Caco-2 (cell line): ENCODE measurements around the gene IFT74. TPM values are rescaled to one million over a fixed set of nuclear protein-coding genes. Genes with fewer than 3 reads are reported as not detected.

Experiments
- BruUV-seq: library from RNA; stranded (reverse); fragments of 400-500 nt; replicated peaks from 2 replicates; lab custom pipeline; 2021; lab: Mats Ljungman, UMichigan
- CTCF ChIA-PET: fragments of 300-600 bp; sonication (Branson Sonifier 250); formaldehyde crosslinking; loops from one replicate; lab custom pipeline; 2022; ENCODE audit warnings: antibody characterized with exemption; lab: Charles Lee
- POLR2A ChIA-PET: fragments of 300-600 bp; sonication (Branson Sonifier 250); formaldehyde crosslinking; loops from one replicate; lab custom pipeline; 2022; ENCODE audit warnings: antibody characterized with exemption; lab: Charles Lee
- DNase-seq, 2 experiments: peaks; one replicate each; pipeline versions ENCODE4 v3.0.0 to v3.0.0-alpha.2; 2020 to 2022
- H3K27me3 ChIP-seq: replicated peaks from 2 replicates; pipeline ENCODE4 v1.6.0; 2011; ENCODE audit warnings: low read length; ENCODE audit not compliant: control insufficient read depth, insufficient read depth
- H3K36me3 ChIP-seq: 2 replicates; pipeline ENCODE4 v1.5.1; 2011; ENCODE audit warnings: low read length; ENCODE audit not compliant: control insufficient read depth, insufficient read depth
- H3K4me1 ChIP-seq: fragments of 250-450 bp; sonication (Bioruptor Pico); 2 replicates; pipeline ENCODE4 v1.5.1; 2020; ENCODE audit warnings: mild to moderate bottlenecking
- H3K4me3 ChIP-seq: 2 replicates; pipeline ENCODE4 v1.5.1; 2011; ENCODE audit warnings: low read depth, mild to moderate bottlenecking, control low read depth, low read length
- H3K9me3 ChIP-seq: fragments of 250-450 bp; sonication (Bioruptor Pico); 2 replicates; pipeline ENCODE4 v1.5.1; 2020; ENCODE audit warnings: mild to moderate bottlenecking, moderate library complexity
- H3K27ac Mint-ChIP-seq: one replicate; pipeline ENCODE4 v1.8.0; 2022; ENCODE audit warnings: mixed read lengths; ENCODE audit not compliant: unreplicated experiment
- H3K27me3 Mint-ChIP-seq: one replicate; pipeline ENCODE4 v1.8.0; 2022; ENCODE audit warnings: mixed read lengths; ENCODE audit not compliant: insufficient read depth, unreplicated experiment
- H3K36me3 Mint-ChIP-seq: one replicate; pipeline ENCODE4 v1.8.0; 2022; ENCODE audit warnings: mild to moderate bottlenecking, mixed read lengths; ENCODE audit not compliant: insufficient read depth, unreplicated experiment
- H3K4me1 Mint-ChIP-seq: one replicate; pipeline ENCODE4 v1.8.0; 2022; ENCODE audit warnings: low read depth, mixed read lengths; ENCODE audit not compliant: unreplicated experiment
- H3K4me3 Mint-ChIP-seq: one replicate; pipeline ENCODE4 v1.8.0; 2022; ENCODE audit warnings: mild to moderate bottlenecking, moderate library complexity, mixed read lengths; ENCODE audit not compliant: unreplicated experiment
- H3K9me3 Mint-ChIP-seq: one replicate; pipeline ENCODE4 v1.8.0; 2022; ENCODE audit warnings: mixed read lengths; ENCODE audit not compliant: unreplicated experiment
- CTCF ChIP-seq, 2 experiments: fragments of 200-600 bp in 1 of 2; IDR thresholded peaks; 1 replicate in 1 of 2; 2 replicates in 1 of 2; pipeline versions ENCODE4 v1.5.1 to v1.8.0; 2011 to 2022; ENCODE audit warnings: antibody characterized with exemption in 1 of 2, control low read depth in 1 of 2, inconsistent platforms in 1 of 2, low read depth in 1 of 2, low read length in 1 of 2, mild to moderate bottlenecking in 1 of 2, moderate library complexity in 1 of 2; ENCODE audit not compliant: insufficient read depth in 1 of 2, severe bottlenecking in 1 of 2, unreplicated experiment in 1 of 2
- intact Hi-C: fragments of 100-400 bp; cut with micrococcal nuclease; formaldehyde crosslinking; loops from one replicate; pipeline ENCODE4 v1.10.0; 2022; ENCODE audit not compliant: unreplicated experiment
- total RNA-seq: library from RNA; stranded (reverse); gene quantifications from 2 replicates; pipeline ENCODE4 v1.2.3, GENCODE V29; 2022

Gene IFT74
- total RNA-seq, 1 experiment from 2014 or later = 3.7 TPM

DNA sequence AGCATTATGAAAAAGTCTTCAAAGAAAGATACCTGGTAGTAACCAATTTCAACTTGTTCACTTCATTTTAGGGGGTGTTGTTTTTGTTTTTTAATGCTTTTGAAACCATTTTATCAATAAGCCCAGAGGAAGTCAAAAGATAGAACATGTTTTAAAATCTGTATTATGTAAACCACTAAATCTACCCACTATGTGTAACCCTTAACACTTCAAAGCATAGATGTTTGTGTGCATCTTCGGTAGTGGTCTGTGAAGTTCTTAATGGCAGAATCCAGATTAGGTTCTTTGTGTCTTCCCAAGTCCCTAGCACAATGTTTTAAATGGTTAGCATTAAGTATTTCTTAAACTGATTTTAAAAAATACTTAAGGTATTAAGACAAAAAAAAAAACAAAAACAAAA, 15.4 kb upstream of the IFT74 start:
- H3K9me3 ChIP-seq = no peaks in the 10 kb centered on the region
- Mint-ChIP-seq H3K4me3 (no peak overlapping the region), H3K4me1 (peaks cover 5% of the 10 kb centered on the region), H3K9me3 (no peaks in the 10 kb centered on the region), H3K27me3 (no peaks in the 10 kb centered on the region), H3K36me3 (peaks cover 4% of the 10 kb centered on the region), H3K27ac (no peak overlapping the region)
- H3K27me3 ChIP-seq = no peaks in the 10 kb centered on the region
- no peak for DNase-seq
- no peaks in the 10 kb centered on the region for H3K36me3 ChIP-seq
- H3K4me3 ChIP-seq = no peak overlapping the region
- ChIA-PET CTCF (no interaction called here), POLR2A (no interaction called here)
- TF ChIP-seq CTCF (IDR thresholded peaks at IDR 0.05; ENCODE audit: insufficient read depth in 1 of 2, low read depth in 1 of 2, low read length in 1 of 2, severe bottlenecking in 1 of 2, unreplicated experiment in 1 of 2) = no peak
- no peaks in the 10 kb centered on the region for H3K4me1 ChIP-seq
- no TSS peak for BruUV-seq
- intact Hi-C loops = no loop called here

DNA sequence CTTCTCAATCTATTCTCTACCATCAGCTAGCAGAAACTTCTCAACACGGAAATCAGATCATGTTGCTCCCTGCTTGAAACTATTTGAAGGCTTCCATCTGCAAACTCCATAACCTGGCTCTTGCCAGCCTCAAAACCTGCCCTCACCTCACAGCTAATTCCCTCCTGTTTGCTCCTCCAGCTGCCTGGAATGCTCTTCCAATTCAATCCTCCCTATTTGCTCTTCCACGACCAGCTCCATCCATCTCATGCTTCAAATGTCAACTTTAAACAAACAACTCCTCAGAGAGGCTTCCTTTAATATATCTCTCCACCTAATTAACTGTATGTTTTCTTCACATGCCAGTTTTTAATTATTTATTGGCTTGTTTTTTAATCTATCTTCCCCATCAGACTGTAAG, 10.6 kb upstream of the IFT74 start:
- Mint-ChIP-seq H3K36me3 (peaks cover 6% of the 10 kb centered on the region), H3K4me1 (peaks cover 7% of the 10 kb centered on the region), H3K9me3 (no peaks in the 10 kb centered on the region), H3K27ac (peak overlapping the region; percentile 29), H3K4me3 (peak overlapping the region; percentile 95), H3K27me3 (no peaks in the 10 kb centered on the region)
- CTCF ChIA-PET = no interaction called here
- H3K27me3 ChIP-seq = no peaks in the 10 kb centered on the region
- DNase-seq = no peak
- no TSS peak for BruUV-seq
- peak overlapping the region; percentile 69 for H3K4me3 ChIP-seq
- no peaks in the 10 kb centered on the region for H3K9me3 ChIP-seq
- no peak for TF ChIP-seq CTCF (IDR thresholded peaks at IDR 0.05; ENCODE audit: insufficient read depth in 1 of 2, low read depth in 1 of 2, low read length in 1 of 2, severe bottlenecking in 1 of 2, unreplicated experiment in 1 of 2)
- no peaks in the 10 kb centered on the region for H3K4me1 ChIP-seq
- H3K36me3 ChIP-seq = no peaks in the 10 kb centered on the region
- POLR2A ChIA-PET = no interaction called here
- intact Hi-C loops = no loop called here

DNA sequence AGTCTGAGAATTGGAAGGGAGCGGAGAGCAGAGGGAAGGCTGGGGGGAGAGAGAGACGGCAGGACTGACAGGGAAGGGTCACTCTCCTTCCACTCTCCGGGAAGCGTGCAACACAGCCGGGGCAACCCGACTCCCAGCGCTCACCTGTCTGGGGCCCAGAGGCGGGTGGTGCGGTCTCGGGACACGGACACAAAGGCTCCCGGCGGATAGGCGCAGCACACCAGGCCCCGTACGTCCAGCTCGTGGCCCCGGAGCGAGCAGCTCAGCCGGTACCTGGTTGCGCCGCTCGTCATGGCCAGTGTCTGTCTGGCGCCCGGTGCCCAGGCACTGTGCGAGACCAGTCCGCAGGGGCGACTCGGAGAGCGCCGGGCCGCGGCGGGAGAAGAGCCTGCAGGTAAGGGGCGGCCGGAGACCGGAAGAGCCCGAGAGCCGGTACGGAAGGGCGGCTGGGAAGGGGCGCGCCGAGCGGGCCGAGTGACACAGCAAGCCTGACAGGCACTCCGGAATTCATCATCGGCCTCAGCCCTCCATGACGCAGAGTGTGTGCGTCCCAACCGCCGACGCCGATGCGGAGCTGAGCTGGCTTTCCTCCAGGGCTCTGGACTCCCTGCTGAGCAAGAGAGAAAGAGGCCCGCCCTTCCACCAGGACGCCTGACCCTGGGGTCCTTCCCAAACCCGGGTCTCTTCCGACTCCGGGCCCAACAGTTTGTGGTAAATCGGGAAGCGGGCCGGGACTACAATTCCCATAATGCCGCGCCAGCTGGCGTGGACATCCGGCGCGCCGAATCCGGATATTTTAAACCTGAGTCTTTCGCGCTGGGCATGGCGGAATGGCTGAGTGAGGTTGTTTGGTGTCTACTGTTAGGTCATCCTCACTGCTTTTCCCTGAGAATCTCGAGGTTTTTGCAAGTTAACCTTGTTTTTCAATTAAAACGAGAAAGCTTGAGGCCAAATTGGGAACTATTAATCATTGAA, 9.2 kb upstream of the IFT74 start, which contains the start of gene PLAA:
PLAA (minus strand) TSS at position 490 of the 975 bp plus-strand sequence; CDS start at position 293, 197 bp downstream.
- Mint-ChIP-seq H3K4me1 (peaks cover 7% of the 10 kb centered on the region), H3K27me3 (no peaks in the 10 kb centered on the region), H3K36me3 (peaks cover 6% of the 10 kb centered on the region), H3K27ac (peak within 1 kb of the TSS; percentile 100), H3K9me3 (no peaks in the 10 kb centered on the region), H3K4me3 (peak within 1 kb of the TSS; percentile 95)
- no peak for TF ChIP-seq CTCF (IDR thresholded peaks at IDR 0.05; ENCODE audit: insufficient read depth in 1 of 2, low read depth in 1 of 2, low read length in 1 of 2, severe bottlenecking in 1 of 2, unreplicated experiment in 1 of 2)
- H3K4me3 ChIP-seq = peak within 1 kb of the TSS; percentile 69
- no peaks in the 10 kb centered on the region for H3K9me3 ChIP-seq
- intact Hi-C loops = loop anchor here (1.0 kb wide), 2 partner anchors 9 to 55 kb away; partner anchors contain the start of genes CAAP1 and IFT74
- H3K4me1 ChIP-seq = no peaks in the 10 kb centered on the region
- H3K36me3 ChIP-seq = no peaks in the 10 kb centered on the region
- ChIA-PET POLR2A (interaction anchor here (1.3 kb wide), 1 partner anchor 9 kb away, joined by 5 read pairs; the partner anchor contains the start of gene IFT74), CTCF (no interaction called here)
- H3K27me3 ChIP-seq = no peaks in the 10 kb centered on the region
- no TSS peak for BruUV-seq
- peak; percentile 71 to 75 for DNase-seq
